Lower leg skin (tissue), 3 donors: ENCODE results near the gene P2RX6.

ENCODE experiments used
- CTCF ChIP-seq, 3 donors: fragments of 450-650 bp; IDR thresholded peaks; one replicate each; pipeline ENCODE4 v1.5.1; 2016; ENCODE audit warnings: antibody characterized with exemption in 3 of 3, mild to moderate bottlenecking in 3 of 3, moderate library complexity in 2 of 3
- POLR2A ChIP-seq, 2 donors: fragments of 450-650 bp; IDR thresholded peaks; one replicate each; pipeline ENCODE4 v1.6.1; 2016 to 2017; ENCODE audit warnings: antibody characterized with exemption in 2 of 2, mild to moderate bottlenecking in 1 of 2, moderate library complexity in 1 of 2

GRCh38 chr22:21051831-21052400 lies 37.0 kb downstream of the P2RX6 start:
- no peak for TF ChIP-seq CTCF (IDR thresholded peaks at IDR 0.05)
- TF ChIP-seq POLR2A (IDR thresholded peaks at IDR 0.05), result no peak
